ENCODE results near the gene CCDC13. TPM values are rescaled to one million over a fixed set of nuclear protein-coding genes. Genes with fewer than 3 reads are reported as not detected.

The CCDC13 gene
- total RNA-seq, 1 experiment from 2014 or later: 2.3 TPM

GRCh38 chr3:42800251-42800650 lies 27.2 kb upstream of the CCDC13 start (continued):
- no peak for TF ChIP-seq ZBTB33 (IDR thresholded peaks at IDR 0.05; ENCODE audit: extremely low read depth, insufficient replicate concordance, low read length)
- no peak for TF ChIP-seq SRF (IDR thresholded peaks at IDR 0.05; ENCODE audit: low read depth)

GRCh38 chr3:42799376-42799775 lies 26.3 kb upstream of the CCDC13 start:
- ChIA-PET POLR2A (no interaction called here), CTCF (no interaction called here), RAD21 (ENCODE audit: low non-redundant PET in 1 of 2, low total read pairs in 2 of 2, uncharacterized antibody in 2 of 2, unreplicated experiment in 2 of 2) (no interaction called here)
- Histone ChIP-seq H4K20me1 (ENCODE audit: insufficient read depth) (no peaks in the 10 kb centered on the region), H3K79me2 (ENCODE audit: insufficient read depth, low read length) (peaks cover 74% of the 10 kb centered on the region), H3K4me2 (ENCODE audit: low read length) (no peak overlapping the region), H2AFZ (ENCODE audit: low read depth, low read length, poor library complexity, severe bottlenecking) (no peak overlapping the region), H3K36me3 (ENCODE audit: control insufficient read depth in 1 of 2, insufficient read depth in 2 of 2, low read length in 2 of 2) (no peaks in the 10 kb centered on the region), H3K4me3 (replicated peaks in 1 of 2; ENCODE audit: low read depth in 1 of 2, low read length in 2 of 2) (no peak overlapping the region), H3K4me1 (ENCODE audit: control insufficient read depth in 1 of 2, insufficient read depth in 2 of 2, low read length in 2 of 2) (peaks cover 0 to 8% of the 10 kb centered on the region in 2 experiments; a peak in 2 of 4 replicates), H3K27ac (ENCODE audit: low read depth, low read length) (no peak overlapping the region), H3K9me2 (ENCODE audit: insufficient read depth) (no peaks in the 10 kb centered on the region), H3K9ac (ENCODE audit: low read length) (no peak overlapping the region), H3K27me3 (ENCODE audit: insufficient read depth, low read length) (no peaks in the 10 kb centered on the region), H3K9me3 (ENCODE audit: control insufficient read depth in 1 of 2, insufficient read depth in 1 of 2, low read depth in 1 of 2, low read length in 2 of 2) (no peaks in the 10 kb centered on the region)
- TF ChIP-seq ELF1 (IDR thresholded peaks at IDR 0.05; ENCODE audit: borderline replicate concordance, low read depth) (no peak), POLR2AphosphoS5 (IDR thresholded peaks at IDR 0.05; ENCODE audit: low read depth, low read length) (no peak)
- intact Hi-C loops (cut with micrococcal nuclease): no loop called here
- DNase-seq (ENCODE audit: low read depth, low spot score) (no peak), ATAC-seq (no peak)
- BruUV-seq (replicated peaks): no TSS peak

- no peak overlapping the region for H3K4me3 ChIP-seq (replicated peaks in 1 of 2; ENCODE audit: low read depth in 1 of 2, low read length in 2 of 2)
- no peak overlapping the region for H3K4me2 ChIP-seq (ENCODE audit: low read length)
- ChIA-PET RAD21 (ENCODE audit: low non-redundant PET in 1 of 2, low total read pairs in 2 of 2, uncharacterized antibody in 2 of 2, unreplicated experiment in 2 of 2) (no interaction called here), CTCF (no interaction called here), POLR2A (no interaction called here)
- H3K36me3 ChIP-seq (ENCODE audit: control insufficient read depth in 1 of 2, insufficient read depth in 2 of 2, low read length in 2 of 2): peaks cover 6 to 7% of the 10 kb centered on the region in 2 experiments; a peak in 3 of 4 replicates
- H2AFZ ChIP-seq (ENCODE audit: low read depth, low read length, poor library complexity, severe bottlenecking): no peak overlapping the region
- no peaks in the 10 kb centered on the region for H3K9me3 ChIP-seq (ENCODE audit: control insufficient read depth in 1 of 2, insufficient read depth in 1 of 2, low read depth in 1 of 2, low read length in 2 of 2)
- H3K4me1 ChIP-seq (ENCODE audit: control insufficient read depth in 1 of 2, insufficient read depth in 2 of 2, low read length in 2 of 2): no peaks in the 10 kb centered on the region
- H3K27ac ChIP-seq (ENCODE audit: low read depth, low read length): no peak overlapping the region
- ATAC-seq (no peak), DNase-seq (ENCODE audit: low read depth, low spot score) (no peak)
- no peaks in the 10 kb centered on the region for H4K20me1 ChIP-seq (ENCODE audit: insufficient read depth)
- H3K27me3 ChIP-seq (ENCODE audit: insufficient read depth, low read length): no peaks in the 10 kb centered on the region
- no TSS peak for BruUV-seq (replicated peaks)
- intact Hi-C loops (cut with micrococcal nuclease): no loop called here
- peaks cover 59% of the 10 kb centered on the region for H3K79me2 ChIP-seq (ENCODE audit: insufficient read depth, low read length)
- H3K9ac ChIP-seq (ENCODE audit: low read length): no peak overlapping the region
- H3K9me2 ChIP-seq (ENCODE audit: insufficient read depth): no peaks in the 10 kb centered on the region
- TF ChIP-seq ELF1 (IDR thresholded peaks at IDR 0.05; ENCODE audit: borderline replicate concordance, low read depth): no peak
- TF ChIP-seq TCF7L2 (IDR thresholded peaks at IDR 0.05; ENCODE audit: borderline replicate concordance, extremely low read depth, insufficient read depth, insufficient read length): no peak
- no peak for TF ChIP-seq EZH2 (IDR thresholded peaks at IDR 0.05)
- TF ChIP-seq MAX (IDR thresholded peaks at IDR 0.05): no peak
- no peak for TF ChIP-seq CBX3 (IDR thresholded peaks at IDR 0.05; ENCODE audit: low read depth)
- no peak for TF ChIP-seq ATF3 (IDR thresholded peaks at IDR 0.05)
- TF ChIP-seq EZH2phosphoT487 (IDR thresholded peaks at IDR 0.05; ENCODE audit: borderline replicate concordance): no peak
- TF ChIP-seq SIN3A (IDR thresholded peaks at IDR 0.05; ENCODE audit: low read depth): no peak
- TF ChIP-seq POLR2AphosphoS5 (IDR thresholded peaks at IDR 0.05; ENCODE audit: low read depth, low read length): no peak
- no peak for TF ChIP-seq POLR2A (IDR thresholded peaks at IDR 0.05; ENCODE audit: borderline replicate concordance, extremely low read depth, insufficient read depth, insufficient read length)
- no peak for TF ChIP-seq YY1 (IDR thresholded peaks at IDR 0.05; ENCODE audit: extremely low read depth, insufficient replicate concordance, low read depth, low read length)
- no peak for TF ChIP-seq JUND (IDR thresholded peaks at IDR 0.05)
These were observed 23.4 kb upstream of the CCDC13 start for GRCh38 chr3:42796332-42796885.

Measured in HCT116 (cell line).